HepG2 (cell line): ENCODE data around the gene PPAT. TPM values are rescaled to one million over a fixed set of nuclear protein-coding genes. Genes with fewer than 3 reads are reported as not detected.
A peak's percentile ranks its signal among the peaks of the same experiment; 100 is the strongest.

Experiments
- HBP1 ChIP-seq: IDR thresholded peaks from 2 replicates; pipeline ENCODE4 v1.6.1; 2016; ENCODE audit warnings: low read depth, control low read depth
- HOXA5 ChIP-seq: sonication (generic); formaldehyde crosslinking; IDR thresholded peaks from 2 replicates; pipeline ENCODE4 v1.4.0; 2020; ENCODE audit warnings: missing genetic modification reagents
- PREB ChIP-seq: sonication (generic); formaldehyde crosslinking; IDR thresholded peaks from 2 replicates; pipeline ENCODE4 v1.4.0; 2020; ENCODE audit warnings: missing genetic modification reagents
- SP140L ChIP-seq: sonication (generic); formaldehyde crosslinking; IDR thresholded peaks from 2 replicates; pipeline ENCODE4 v1.4.0; 2020; ENCODE audit warnings: missing genetic modification reagents, borderline replicate concordance
- ZNF318 ChIP-seq: sonication (generic); formaldehyde crosslinking; IDR thresholded peaks from 2 replicates; pipeline ENCODE4 v1.4.0; 2020; ENCODE audit warnings: mild to moderate bottlenecking, missing genetic modification reagents
- ZNF768 ChIP-seq: sonication (generic); formaldehyde crosslinking; IDR thresholded peaks from 2 replicates; pipeline ENCODE4 v1.4.0; 2020; ENCODE audit warnings: missing genetic modification reagents
- polyA plus RNA-seq, 8 experiments: library from polyadenylated mRNA; depleted of rRNA in 3 of 8; stranded (reverse) in 7 of 8; unstranded in 1 of 8; fragments of >200 nt; fragmentation: Illumina TruSeq in 4 of 8; extraction: Trizol in 4 of 8; gene quantifications; 2 replicates each; pipeline versions ENCODE4 v1.2.1 to v1.2.3, GENCODE V29; 2011 to 2016; ENCODE audit warnings: low read depth in 4 of 8, missing spikeins in 1 of 8, mixed read lengths in 1 of 8; ENCODE audit not compliant: insufficient read depth in 1 of 8
- total RNA-seq, 5 experiments: library from RNA; depleted of rRNA; stranded (reverse); fragments of >200 nt; fragmentation: Illumina TruSeq; extraction: Trizol; gene quantifications; 2 replicates each; pipeline ENCODE4 v1.2.3, GENCODE V29; 2016; ENCODE audit warnings: low read depth in 1 of 5
- TF ChIP-seq, protein P1 (sequence below): sonication (generic); formaldehyde crosslinking; IDR thresholded peaks from 2 replicates; pipeline ENCODE4 v1.4.0; 2020; ENCODE audit warnings: mild to moderate bottlenecking, low read depth, missing genetic modification reagents
- TF ChIP-seq, protein P2 (sequence below): sonication (generic); formaldehyde crosslinking; IDR thresholded peaks from 2 replicates; pipeline ENCODE4 v1.4.0; 2020; ENCODE audit warnings: mild to moderate bottlenecking, missing genetic modification reagents

The PPAT gene
- total and polyA plus RNA-seq, 2 of the 13 experiments (the other 11 are each of a cell fraction or from before 2014, with no cell fraction given) = 16.9 to 62.6 TPM

GRCh38 chr4:56466910-56467283 is 31.5 kb upstream of the PPAT start (continued):
- no peak for TF ChIP-seq ZNF318 (CRISPR knock-in tag)
- TF ChIP-seq PREB (CRISPR knock-in tag) = no peak
- TF ChIP-seq, protein P1, sequence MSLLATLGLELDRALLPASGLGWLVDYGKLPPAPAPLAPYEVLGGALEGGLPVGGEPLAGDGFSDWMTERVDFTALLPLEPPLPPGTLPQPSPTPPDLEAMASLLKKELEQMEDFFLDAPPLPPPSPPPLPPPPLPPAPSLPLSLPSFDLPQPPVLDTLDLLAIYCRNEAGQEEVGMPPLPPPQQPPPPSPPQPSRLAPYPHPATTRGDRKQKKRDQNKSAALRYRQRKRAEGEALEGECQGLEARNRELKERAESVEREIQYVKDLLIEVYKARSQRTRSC (CRISPR knock-in tag) = 0 out of 2 replicates have a peak, but pooled peaks have one; percentile 80
- no peak for TF ChIP-seq HBP1 (CRISPR knock-in tag)
- TF ChIP-seq SP140L (CRISPR knock-in tag) = no peak
- TF ChIP-seq, protein P2, sequence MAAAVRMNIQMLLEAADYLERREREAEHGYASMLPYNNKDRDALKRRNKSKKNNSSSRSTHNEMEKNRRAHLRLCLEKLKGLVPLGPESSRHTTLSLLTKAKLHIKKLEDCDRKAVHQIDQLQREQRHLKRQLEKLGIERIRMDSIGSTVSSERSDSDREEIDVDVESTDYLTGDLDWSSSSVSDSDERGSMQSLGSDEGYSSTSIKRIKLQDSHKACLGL (CRISPR knock-in tag) = no peak
- TF ChIP-seq HOXA5 (CRISPR knock-in tag) = no peak
- TF ChIP-seq ZNF768 (CRISPR knock-in tag) = no peak
